ENCODE results near the gene PPP6R1. TPM values are rescaled to one million over a fixed set of nuclear protein-coding genes. Genes with fewer than 3 reads are reported as not detected.

Gene PPP6R1
- total and polyA plus RNA-seq, 8 donors, result 15.3 to 33.1 (median 21.5) TPM

- 63 to 68% methylated on average over 15 of the region's 15 CpGs for WGBS, 2 donors
- Histone ChIP-seq H3K4me3 (no peak overlapping the region), H3K27me3 (no peaks in the 10 kb centered on the region), H3K9me3 (no peaks in the 10 kb centered on the region), H3K36me3 (no peaks in the 10 kb centered on the region), H3K27ac (no peak overlapping the region), H3K4me1 (no peaks in the 10 kb centered on the region)
- ATAC-seq (peak in 2 of 4 donors; percentile 42 to 78), DNase-seq (no peak), FAIRE-seq (no peak)
- no peak for TF ChIP-seq CTCF (IDR thresholded peaks at IDR 0.05)
- intact Hi-C loops (cut with DNase I), result no loop called here
Measured at GRCh38 chr19:55189403-55189835, 69.4 kb downstream of the PPP6R1 start.

- no peak for DNase-seq
- 55 to 65% methylated on average over 8 of the region's 8 CpGs for WGBS, 2 donors
Measured at GRCh38 chr19:55188625-55189024, 70.2 kb downstream of the PPP6R1 start.

GRCh38 chr19:55186080-55186479, 72.7 kb downstream of the PPP6R1 start:
- FAIRE-seq (no peak), ATAC-seq (no peak), DNase-seq (peak in 1 of 6 donors; percentile 39)
- Histone ChIP-seq H3K27ac (no peak overlapping the region), H3K4me1 (no peaks in the 10 kb centered on the region), H3K9me3 (no peaks in the 10 kb centered on the region), H3K4me3 (no peak overlapping the region), H3K27me3 (peaks cover 0 to 1% (median 0%) of the 10 kb centered on the region in 4 donors), H3K36me3 (no peaks in the 10 kb centered on the region)
- TF ChIP-seq CTCF (IDR thresholded peaks at IDR 0.05), result no peak
- WGBS, 2 donors, result 62 to 67% methylated on average over 11 to 12 of the region's 12 CpGs
- intact Hi-C loops (cut with DNase I), result no loop called here

More at GRCh38 chr19:55188625-55189024, 70.2 kb downstream of the PPP6R1 start:
- H3K27ac ChIP-seq, result no peak overlapping the region
- no peaks in the 10 kb centered on the region for H3K36me3 ChIP-seq
- H3K4me3 ChIP-seq, result no peak overlapping the region
- no peaks in the 10 kb centered on the region for H3K4me1 ChIP-seq
- ATAC-seq (peak in 1 of 4 donors; percentile 43), FAIRE-seq (no peak)
- intact Hi-C loops (cut with DNase I), result no loop called here
- H3K27me3 ChIP-seq, result no peaks in the 10 kb centered on the region
- H3K9me3 ChIP-seq, result no peaks in the 10 kb centered on the region
- TF ChIP-seq CTCF (IDR thresholded peaks at IDR 0.05), result no peak

GRCh38 chr19:55181740-55182139, 77.1 kb downstream of the PPP6R1 start:
- no peak for TF ChIP-seq CTCF (IDR thresholded peaks at IDR 0.05)
- H3K4me3 ChIP-seq, result no peak overlapping the region
- FAIRE-seq (no peak), ATAC-seq (no peak), DNase-seq (peak in 1 of 6 donors; percentile 60)
- H3K27ac ChIP-seq, result no peak overlapping the region
- 69 to 75% methylated on average over 20 of the region's 20 CpGs for WGBS, 2 donors
- no peaks in the 10 kb centered on the region for H3K9me3 ChIP-seq
- H3K36me3 ChIP-seq, result no peaks in the 10 kb centered on the region
- no peaks in the 10 kb centered on the region for H3K4me1 ChIP-seq
- peaks cover 0 to 33% (median 0%) of the 10 kb centered on the region in 4 donors for H3K27me3 ChIP-seq
- intact Hi-C loops (cut with DNase I), result no loop called here

Small RNA genes lying within 50 kb of the gene (microRNA-seq; reads per million reads assigned to microRNA genes)
- gene MIR6802 (0 to 1.5 reads per million in 2 donors), gene MIR6803 (5.3 to 5.4 reads per million in 2 donors), gene MIR6804 (0.29 to 0.39 reads per million in 2 donors)

Other genes with a start within 250 kb of the PPP6R1 start
- gene GP6, start 220.8 kb downstream of the PPP6R1 start, total RNA-seq, result under 1 TPM in 5 of 6 donors, not detected in 1; 0.09 to 0.25 (median 0.24) TPM
- under 1 TPM in 1 of 2 donors, not detected in 1; 0.31 TPM for gene GP6, start 220.8 kb downstream of the PPP6R1 start, polyA plus RNA-seq
- gene RDH13, start 195.9 kb downstream of the PPP6R1 start, total RNA-seq, result 10 to 100 TPM; 10.9 to 27.1 (median 14.2) TPM
- 10 to 100 TPM; 22.0 to 26.6 TPM for gene RDH13, start 195.9 kb downstream of the PPP6R1 start, polyA plus RNA-seq
- gene EPS8L1, start 183.1 kb downstream of the PPP6R1 start, total RNA-seq, result 10 to 100 TPM; 10.2 to 32.0 (median 16.0) TPM
- gene EPS8L1, start 183.1 kb downstream of the PPP6R1 start, polyA plus RNA-seq, result 100 to 1,000 TPM; 152 to 279 TPM
- gene PPP1R12C, start 141.4 kb downstream of the PPP6R1 start, total RNA-seq, result 10 to 100 TPM; 37.1 to 61.5 (median 50.9) TPM
- gene PPP1R12C, start 141.4 kb downstream of the PPP6R1 start, polyA plus RNA-seq, result 100 to 1,000 TPM; 174 to 266 TPM
- gene TNNT1, start 109.8 kb downstream of the PPP6R1 start, total RNA-seq, result under 1 TPM in 1 of 6 donors, not detected in 5; 0.54 TPM
- 1 to 10 TPM in 1 of 2 donors, not detected in 1; 4.0 TPM for gene TNNT1, start 109.8 kb downstream of the PPP6R1 start, polyA plus RNA-seq
- gene TNNI3, start 101.3 kb downstream of the PPP6R1 start, total RNA-seq, result 1 to 10 TPM in 1 of 6 donors, under 1 TPM in 1, not detected in 4; 0.66 to 4.1 TPM
- 1 to 10 TPM; 2.2 to 2.9 TPM for gene TNNI3, start 101.3 kb downstream of the PPP6R1 start, polyA plus RNA-seq
- gene DNAAF3, start 92.4 kb downstream of the PPP6R1 start, total RNA-seq, result 1 to 10 TPM; 1.2 to 3.2 (median 2.5) TPM
- gene DNAAF3, start 92.4 kb downstream of the PPP6R1 start, polyA plus RNA-seq, result 1 to 10 TPM; 3.0 to 3.3 TPM
- gene SYT5, start 78.7 kb downstream of the PPP6R1 start, total RNA-seq, result 1 to 10 TPM in 5 of 6 donors, under 1 TPM in 1; 0.88 to 3.7 (median 1.7) TPM
- 10 to 100 TPM; 10.6 to 41.1 TPM for gene SYT5, start 78.7 kb downstream of the PPP6R1 start, polyA plus RNA-seq
- gene PTPRH, start 49.5 kb downstream of the PPP6R1 start, total RNA-seq, result 10 to 100 TPM in 2 of 6 donors, 1 to 10 TPM in 4; 5.1 to 15.3 (median 8.8) TPM
- 1 to 10 TPM; 5.8 to 8.0 TPM for gene PTPRH, start 49.5 kb downstream of the PPP6R1 start, polyA plus RNA-seq
- 1 to 10 TPM; 1.0 to 1.8 (median 1.5) TPM for gene TMEM86B, start 30.3 kb downstream of the PPP6R1 start, total RNA-seq
- 10 to 100 TPM; 14.4 to 27.3 TPM for gene TMEM86B, start 30.3 kb downstream of the PPP6R1 start, polyA plus RNA-seq
- 10 to 100 TPM in 4 of 6 donors, 1 to 10 TPM in 2; 7.0 to 16.6 (median 12.3) TPM for gene HSPBP1, start 21.1 kb upstream of the PPP6R1 start, total RNA-seq
- 10 to 100 TPM; 26.4 to 29.5 TPM for gene HSPBP1, start 21.1 kb upstream of the PPP6R1 start, polyA plus RNA-seq
- 1 to 10 TPM in 3 of 6 donors, under 1 TPM in 3; 0.46 to 2.5 (median 1.1) TPM for gene BRSK1, start 25.0 kb upstream of the PPP6R1 start, total RNA-seq
- 1 to 10 TPM; 4.8 to 9.2 TPM for gene BRSK1, start 25.0 kb upstream of the PPP6R1 start, polyA plus RNA-seq
- gene TMEM150B, start 66.3 kb upstream of the PPP6R1 start, total RNA-seq, result 1 to 10 TPM in 1 of 6 donors, under 1 TPM in 2, not detected in 3; 0.32 to 1.3 (median 0.83) TPM
- under 1 TPM in 1 of 2 donors, not detected in 1; 0.14 TPM for gene TMEM150B, start 66.3 kb upstream of the PPP6R1 start, polyA plus RNA-seq
- 10 to 100 TPM in 2 of 6 donors, 1 to 10 TPM in 4; 4.3 to 12.6 (median 6.9) TPM for gene KMT5C, start 80.9 kb upstream of the PPP6R1 start, total RNA-seq
- gene KMT5C, start 80.9 kb upstream of the PPP6R1 start, polyA plus RNA-seq, result 10 to 100 TPM; 22.3 to 27.4 TPM
- under 1 TPM in 1 of 6 donors, not detected in 5; 0.62 TPM for gene COX6B2, start 95.7 kb upstream of the PPP6R1 start, total RNA-seq
- gene COX6B2, start 95.7 kb upstream of the PPP6R1 start, polyA plus RNA-seq, result under 1 TPM; 0.28 to 0.42 TPM
- gene GARIN5B, start 104.2 kb upstream of the PPP6R1 start, total RNA-seq, result not detected
- gene GARIN5B, start 104.2 kb upstream of the PPP6R1 start, polyA plus RNA-seq, result not detected
- gene IL11, start 111.4 kb upstream of the PPP6R1 start, total RNA-seq, result under 1 TPM in 3 of 6 donors, not detected in 3; 0.20 to 0.41 (median 0.37) TPM
- gene IL11, start 111.4 kb upstream of the PPP6R1 start, polyA plus RNA-seq, result under 1 TPM; 0.16 to 0.19 TPM
- gene TMEM190, start 117.8 kb upstream of the PPP6R1 start, total RNA-seq, result not detected
- under 1 TPM in 1 of 2 donors, not detected in 1; 0.45 TPM for gene TMEM190, start 117.8 kb upstream of the PPP6R1 start, polyA plus RNA-seq
- gene TMEM238, start 125.3 kb upstream of the PPP6R1 start, total RNA-seq, result 10 to 100 TPM; 14.7 to 32.7 (median 21.3) TPM
- gene TMEM238, start 125.3 kb upstream of the PPP6R1 start, polyA plus RNA-seq, result under 1 TPM; 0.42 TPM
- gene RPL28, start 126.9 kb upstream of the PPP6R1 start, total RNA-seq, result 1,000 to 10,000 TPM in 1 of 6 donors, 100 to 1,000 TPM in 5; 420 to 1,198 (median 819) TPM
- gene RPL28, start 126.9 kb upstream of the PPP6R1 start, polyA plus RNA-seq, result 1,000 to 10,000 TPM in 1 of 2 donors, 100 to 1,000 TPM in 1; 738 to 1,109 TPM
- 1 to 10 TPM; 2.0 to 7.3 (median 5.1) TPM for gene UBE2S, start 148.8 kb upstream of the PPP6R1 start, total RNA-seq
- 1 to 10 TPM; 3.6 to 5.0 TPM for gene UBE2S, start 148.8 kb upstream of the PPP6R1 start, polyA plus RNA-seq
- gene SHISA7, start 184.3 kb upstream of the PPP6R1 start, total RNA-seq, result under 1 TPM in 3 of 6 donors, not detected in 3; 0.05 to 0.16 (median 0.06) TPM
- gene SHISA7, start 184.3 kb upstream of the PPP6R1 start, polyA plus RNA-seq, result under 1 TPM; 0.04 to 0.33 TPM
- 10 to 100 TPM; 13.0 to 23.9 (median 20.9) TPM for gene ISOC2, start 202.6 kb upstream of the PPP6R1 start, total RNA-seq
- 10 to 100 TPM; 38.3 to 43.9 TPM for gene ISOC2, start 202.6 kb upstream of the PPP6R1 start, polyA plus RNA-seq
- gene C19orf85, start 205.7 kb upstream of the PPP6R1 start, total RNA-seq, result not detected
- not detected for gene C19orf85, start 205.7 kb upstream of the PPP6R1 start, polyA plus RNA-seq
- 1 to 10 TPM; 3.4 to 6.2 (median 4.1) TPM for gene ZNF628, start 217.6 kb upstream of the PPP6R1 start, total RNA-seq
- gene ZNF628, start 217.6 kb upstream of the PPP6R1 start, polyA plus RNA-seq, result 1 to 10 TPM; 2.6 to 7.8 TPM
- 10 to 100 TPM in 1 of 6 donors, 1 to 10 TPM in 5; 5.8 to 10.1 (median 7.5) TPM for gene NAT14, start 226.2 kb upstream of the PPP6R1 start, total RNA-seq
- 10 to 100 TPM; 27.9 to 32.4 TPM for gene NAT14, start 226.2 kb upstream of the PPP6R1 start, polyA plus RNA-seq
- gene SSC5D, start 229.4 kb upstream of the PPP6R1 start, total RNA-seq, result 1 to 10 TPM in 4 of 6 donors, under 1 TPM in 2; 0.60 to 5.3 (median 1.4) TPM
- gene SSC5D, start 229.4 kb upstream of the PPP6R1 start, polyA plus RNA-seq, result 1 to 10 TPM in 1 of 2 donors, under 1 TPM in 1; 0.77 to 2.1 TPM

All from pancreas (tissue), 10 donors.